ENCODE results near the gene FZD7. TPM values are rescaled to one million over a fixed set of nuclear protein-coding genes. Genes with fewer than 3 reads are reported as not detected.

The FZD7 gene
- total RNA-seq, 2 donors from 2014 or later, result 16.1 to 26.1 TPM

GRCh38 chr2:202030691-202031090 is 3.0 kb upstream of the FZD7 start:
- DNase-seq (ENCODE audit: low spot score), result no peak
- Histone ChIP-seq H3K27ac (no peak overlapping the region), H3K27me3 (replicated peaks; ENCODE audit: insufficient read depth) (no peaks in the 10 kb centered on the region), H3K4me1 (replicated peaks) (no peaks in the 10 kb centered on the region), H3K36me3 (no peaks in the 10 kb centered on the region), H3K9me3 (no peaks in the 10 kb centered on the region), H3K4me3 (no peak overlapping the region)
- intact Hi-C loops (cut with DNase I), result loop anchor here (5.0 kb wide), 1 partner anchor 248 kb away; the partner anchor contains the start of gene ALS2
- 69% methylated on average over 4 of the region's 4 CpGs for WGBS
- no peak for TF ChIP-seq POLR2A (IDR thresholded peaks at IDR 0.05)
- TF ChIP-seq POLR2AphosphoS5 (IDR thresholded peaks at IDR 0.05), result no peak

GRCh38 chr2:202031246-202031951 is 2.3 kb upstream of the FZD7 start:
- 32% methylated on average over 4 of the region's 4 CpGs for WGBS
- no peak for DNase-seq (ENCODE audit: low spot score)
- intact Hi-C loops (cut with DNase I), result loop anchor here (5.0 kb wide), 1 partner anchor 249 kb away; the partner anchor contains the start of gene ALS2

GRCh38 chr2:202032846-202033316 is 774 bp upstream of the FZD7 start:
- 0% methylated on average over 42 of the region's 42 CpGs for WGBS
- peak; percentile 50 for DNase-seq (ENCODE audit: low spot score)
- Histone ChIP-seq H3K36me3 (no peaks in the 10 kb centered on the region), H3K9me3 (no peaks in the 10 kb centered on the region), H3K27ac (peak overlapping the region; percentile 95 to 96), H3K4me1 (replicated peaks) (no peaks in the 10 kb centered on the region), H3K27me3 (replicated peaks; ENCODE audit: insufficient read depth) (no peaks in the 10 kb centered on the region), H3K4me3 (peak overlapping the region; percentile 63 to 77)
- TF ChIP-seq POLR2A (IDR thresholded peaks at IDR 0.05) (no peak), CTCF (IDR thresholded peaks at IDR 0.05) (no peak), POLR2AphosphoS5 (IDR thresholded peaks at IDR 0.05) (no peak)
- intact Hi-C loops (cut with DNase I), result loop anchor here (5.0 kb wide), 1 partner anchor 251 kb away; the partner anchor contains the start of gene ALS2

More at GRCh38 chr2:202031246-202031951, 2.3 kb upstream of the FZD7 start:
- no peak overlapping the region for H3K4me3 ChIP-seq
- H3K27ac ChIP-seq, result peak overlapping the region; percentile 95 to 96
- H3K4me1 ChIP-seq (replicated peaks), result no peaks in the 10 kb centered on the region
- no peaks in the 10 kb centered on the region for H3K27me3 ChIP-seq (replicated peaks; ENCODE audit: insufficient read depth)
- TF ChIP-seq CTCF (IDR thresholded peaks at IDR 0.05) (no peak), POLR2A (IDR thresholded peaks at IDR 0.05) (no peak), POLR2AphosphoS5 (IDR thresholded peaks at IDR 0.05) (no peak)
- H3K36me3 ChIP-seq, result no peaks in the 10 kb centered on the region
- H3K9me3 ChIP-seq, result no peaks in the 10 kb centered on the region

- H3K27me3 ChIP-seq (replicated peaks; ENCODE audit: insufficient read depth), result no peaks in the 10 kb centered on the region
- WGBS, result 1% methylated on average over 70 of the region's 105 CpGs
- intact Hi-C loops (cut with DNase I), result loop anchor here (2.0 to 5.0 kb wide), 5 partner anchors 118 to 252 kb away; partner anchors contain the start of gene ALS2
- H3K27ac ChIP-seq, result peak overlapping the region; percentile 90 to 95
- no peaks in the 10 kb centered on the region for H3K36me3 ChIP-seq
- H3K4me1 ChIP-seq (replicated peaks), result no peaks in the 10 kb centered on the region
- TF ChIP-seq POLR2A (IDR thresholded peaks at IDR 0.05) (no peak), POLR2AphosphoS5 (IDR thresholded peaks at IDR 0.05) (no peak), CTCF (IDR thresholded peaks at IDR 0.05) (no peak)
- peak; percentile 30 for DNase-seq (ENCODE audit: low spot score)
- H3K9me3 ChIP-seq, result no peaks in the 10 kb centered on the region
- H3K4me3 ChIP-seq, result peak overlapping the region; percentile 63 to 77
These were observed 814 bp downstream of the FZD7 start for GRCh38 chr2:202034249-202035088.
